NCI-H774 (cell line): ENCODE results near the gene DNAJC17.

ENCODE experiments used
- DNase-seq: peaks from one replicate; lab custom pipeline; 2025; lab: John Stamatoyannopoulos, UW

DNAJC17 gene

GRCh38 chr15:40766194-40766815, 41.0 kb downstream of the DNAJC17 start:
- no peak for DNase-seq

DNA sequence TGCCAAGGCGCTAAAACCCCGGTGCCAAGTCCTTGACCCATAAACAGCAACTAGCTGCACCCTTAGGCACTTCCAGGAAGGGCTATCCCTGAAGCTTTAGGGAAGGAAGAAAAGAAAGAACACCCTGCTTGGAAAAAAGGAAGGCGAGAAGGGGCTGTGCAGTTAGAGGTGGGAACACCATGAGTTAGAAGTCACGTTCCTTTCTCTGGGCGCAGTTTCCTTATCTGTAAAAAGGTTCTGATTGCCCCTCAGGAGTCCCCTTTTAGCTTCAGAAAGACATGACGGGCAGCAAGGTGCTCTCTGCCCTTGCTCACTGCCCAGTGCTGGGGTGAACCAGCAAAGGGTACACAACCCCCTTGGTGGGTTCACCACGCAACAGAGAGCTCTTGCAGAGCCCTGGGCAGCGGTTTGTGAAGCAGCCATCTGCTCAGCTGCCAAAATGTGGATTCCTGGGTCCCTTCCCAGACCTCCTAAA, 42.6 kb downstream of the DNAJC17 start:
- no peak for DNase-seq

DNA sequence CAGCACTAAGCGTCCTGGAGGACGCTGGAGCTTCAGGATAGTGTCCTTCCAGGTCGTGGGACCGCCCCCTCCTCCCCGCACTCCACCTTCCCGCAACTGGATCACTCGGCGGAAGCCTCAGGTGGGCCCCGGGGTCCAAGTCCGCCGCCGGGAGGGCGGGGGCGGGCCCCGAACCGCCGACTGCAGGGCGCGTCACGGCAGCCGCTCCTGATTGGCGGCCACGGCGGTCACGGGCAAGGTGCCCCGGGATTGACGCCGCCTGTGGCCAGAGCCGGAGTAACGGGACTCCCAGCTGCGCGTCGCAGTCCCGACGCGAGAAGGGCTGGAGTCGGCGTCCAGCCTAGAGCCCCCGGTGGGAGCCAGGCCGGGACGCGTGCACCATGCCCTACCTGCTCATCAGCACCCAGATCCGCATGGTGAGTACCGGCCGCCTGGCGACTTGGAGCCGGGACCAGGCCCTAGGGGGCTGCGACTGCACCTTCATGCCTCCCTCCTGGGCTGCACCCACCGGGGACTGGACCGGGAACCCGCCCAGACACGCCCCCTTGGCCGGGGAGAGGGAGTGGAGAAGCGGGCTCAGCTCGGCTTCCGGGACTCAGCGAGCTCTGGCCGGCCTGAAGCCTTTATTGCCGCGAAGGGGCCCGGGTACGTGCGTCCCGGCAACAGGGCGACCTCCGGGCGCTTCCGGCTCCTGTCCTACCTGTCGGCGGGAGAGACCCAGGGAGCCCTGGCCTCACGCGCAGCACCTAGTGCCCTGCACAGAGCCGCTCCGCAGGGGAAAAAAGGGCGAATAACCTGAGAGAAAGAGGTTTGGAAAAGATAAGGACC, 43.3 kb downstream of the DNAJC17 start, which contains the start of gene GCHFR:
TSS of gene GCHFR (plus strand) at position 268 of the 828 bp plus-strand sequence. CDS start at position 381, 113 bp downstream.
- DNase-seq: peak; percentile 73

DNA sequence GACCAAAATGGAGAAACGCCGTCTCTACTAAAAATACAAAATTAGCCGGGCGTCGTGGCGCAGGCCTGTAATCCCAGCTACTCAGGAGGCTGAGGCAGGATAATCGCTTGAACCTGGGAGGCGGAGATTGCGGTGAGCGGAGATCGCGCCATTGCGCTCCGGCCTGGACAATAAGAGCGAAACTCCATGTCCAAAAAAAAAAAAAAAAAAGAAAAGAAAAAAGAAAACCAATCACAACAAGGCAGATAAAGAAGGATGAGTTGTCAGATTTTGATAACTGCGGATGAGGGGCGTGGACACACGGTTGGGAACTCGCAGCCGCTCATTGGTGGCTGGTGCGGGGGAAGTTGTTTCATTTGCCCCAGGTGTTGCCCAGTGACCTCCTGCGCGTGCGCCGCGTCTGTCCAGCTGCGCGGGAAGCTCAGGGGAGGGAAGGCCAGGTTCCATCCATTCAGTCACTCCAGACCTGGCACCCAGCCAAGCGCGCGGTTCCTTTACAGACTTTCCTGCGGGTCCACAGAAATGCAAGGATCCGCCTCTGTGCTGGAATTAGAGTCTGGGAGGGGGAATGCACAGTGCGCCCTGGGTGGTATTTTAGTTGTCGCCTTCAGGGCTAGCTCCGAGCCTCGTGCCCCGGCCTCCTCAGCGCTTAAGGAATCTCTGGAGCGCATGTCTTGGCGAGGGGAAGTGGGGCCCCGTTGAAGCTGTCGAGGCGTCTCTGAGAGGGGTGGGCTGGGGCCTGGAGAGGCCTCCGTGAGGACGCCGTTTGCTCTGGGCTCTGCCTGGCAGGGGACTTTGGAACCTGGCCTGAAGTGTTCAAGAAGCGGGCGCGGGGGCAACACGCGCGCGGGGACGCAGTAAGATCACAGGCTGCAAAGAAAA, 44.1 kb downstream of the DNAJC17 start:
- peak; percentile 86 for DNase-seq

DNA sequence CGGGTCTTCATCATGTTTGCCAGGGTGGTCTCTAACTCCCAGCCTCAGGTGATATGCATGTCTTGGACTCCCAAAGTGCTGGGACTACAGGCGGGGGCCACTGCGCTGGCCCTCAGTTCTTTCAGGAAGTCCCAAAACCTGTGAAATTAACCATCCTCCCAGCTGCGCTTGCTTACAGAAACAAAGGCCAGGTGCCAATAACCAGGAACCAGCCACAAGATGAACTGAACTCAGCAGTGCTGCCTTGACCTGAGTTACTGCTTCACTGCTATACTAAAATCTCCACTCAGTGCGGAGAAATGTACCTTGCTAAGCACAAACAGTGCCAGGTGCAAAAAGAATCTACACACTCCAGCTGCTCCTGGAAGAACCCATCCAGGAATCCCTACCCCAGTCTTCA, 47.3 kb downstream of the DNAJC17 start:
- no peak for DNase-seq

DNA sequence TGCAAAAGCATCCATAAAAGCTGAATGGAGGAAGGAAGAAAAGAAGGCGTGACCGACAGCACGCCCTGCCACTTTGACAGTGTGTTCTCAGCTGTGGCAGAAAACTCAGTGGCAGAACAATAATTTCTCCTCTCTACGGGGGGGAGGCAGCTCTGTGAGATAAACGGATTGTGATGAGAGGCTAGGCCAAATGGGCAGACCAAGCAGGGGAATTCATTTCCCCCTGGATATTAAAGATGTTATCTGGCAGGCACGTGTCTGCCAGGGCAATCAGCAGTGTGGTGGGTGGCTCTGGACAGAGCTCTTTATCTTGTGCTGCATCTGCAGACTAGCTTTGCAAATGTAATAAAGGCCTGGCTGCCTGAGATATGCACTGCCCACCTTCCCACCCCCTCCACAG, 50.3 kb downstream of the DNAJC17 start:
- no peak for DNase-seq

DNA sequence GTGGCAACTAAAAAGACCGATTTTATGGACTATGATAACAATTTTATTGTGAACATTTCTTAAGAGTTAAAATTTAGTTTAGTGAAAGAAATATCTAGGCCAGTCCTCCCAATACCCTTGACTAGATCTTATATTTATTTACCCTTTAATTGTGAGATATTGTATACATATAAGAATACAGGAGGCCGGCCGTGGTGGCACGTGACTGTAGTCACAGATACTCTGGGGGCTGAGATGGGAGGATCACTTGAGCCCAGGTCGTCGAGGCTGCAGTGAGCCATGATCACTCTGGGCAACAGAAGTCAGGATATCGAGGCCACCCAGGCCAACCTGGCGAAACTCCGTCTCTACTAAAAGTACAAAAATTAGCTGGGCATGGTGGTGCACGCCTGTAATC, 51.5 kb downstream of the DNAJC17 start:
- no peak for DNase-seq

DNA sequence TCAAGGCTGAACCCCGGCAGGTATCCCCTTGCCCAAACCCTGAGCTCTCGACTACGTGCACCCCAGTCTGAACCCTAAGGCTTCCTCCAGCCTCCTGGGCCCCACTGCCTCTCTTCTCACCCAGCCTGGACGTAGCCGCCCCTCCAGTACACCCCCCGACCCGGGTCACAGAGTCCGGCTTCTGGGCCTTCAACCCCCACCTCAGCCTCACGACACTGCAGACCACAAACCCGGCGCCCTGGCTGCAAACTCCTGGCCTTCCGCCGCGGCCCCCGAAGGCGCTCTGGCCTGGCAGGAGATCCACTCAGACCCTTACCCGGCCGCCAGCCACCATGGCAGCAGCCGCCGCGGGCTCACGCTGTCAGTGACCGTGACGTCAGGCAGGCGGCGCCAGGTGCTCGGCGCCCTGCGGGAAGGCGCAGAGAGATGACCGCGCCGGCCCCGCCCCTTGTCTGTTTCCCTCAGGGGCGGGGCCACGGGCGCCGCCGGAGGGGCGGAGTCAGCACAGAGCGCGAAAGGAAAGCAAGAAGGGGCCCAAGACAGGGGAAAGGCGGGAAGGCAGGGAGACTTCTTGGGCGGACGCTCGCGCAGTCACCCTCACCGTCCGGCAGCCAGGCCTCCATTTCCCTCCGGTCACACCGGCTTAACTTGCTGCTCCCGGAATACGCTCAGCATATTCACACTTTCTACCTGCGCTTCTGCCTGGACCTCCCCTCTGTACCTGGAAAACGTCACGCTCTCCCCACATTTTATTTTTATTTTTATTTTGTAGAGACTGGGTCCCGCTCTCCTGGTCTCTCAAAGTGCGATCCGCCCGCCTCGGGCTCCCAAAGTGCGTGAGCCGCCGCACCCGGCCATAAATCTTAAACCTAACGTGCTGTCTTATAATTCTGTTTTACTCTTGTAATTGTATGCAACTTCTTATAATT, 52.1 kb downstream of the DNAJC17 start, which contains the start of gene RMDN3:
TSS of gene RMDN3 (minus strand) at position 372 of the 929 bp plus-strand sequence. CDS start 471 bp downstream, outside the sequence.
- peak; percentile 90 for DNase-seq

- no peak for DNase-seq
Measured at GRCh38 chr15:40754574-40754882, 52.7 kb downstream of the DNAJC17 start.

DNA sequence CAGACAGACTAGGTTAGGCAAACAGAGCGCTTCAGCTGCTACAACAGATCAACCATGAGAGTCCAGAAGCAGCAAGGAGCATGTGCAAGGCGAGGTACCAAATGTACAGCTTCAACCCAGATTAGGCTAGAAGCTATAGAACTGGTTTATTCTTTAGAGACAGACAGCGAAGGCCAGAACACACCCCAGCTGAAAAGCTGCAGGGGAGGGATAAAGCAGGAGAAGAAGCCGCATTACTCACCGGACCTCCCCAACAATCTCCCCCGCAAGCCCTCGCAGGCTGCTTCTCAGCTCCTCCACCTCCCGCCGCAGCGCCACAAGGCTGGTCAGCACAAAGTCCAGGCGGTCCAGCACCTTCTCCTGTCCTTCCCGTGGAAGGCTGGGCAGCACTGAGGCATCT, 55.5 kb downstream of the DNAJC17 start:
- DNase-seq: no peak

GRCh38 chr15:40750885-40751284, 56.4 kb downstream of the DNAJC17 start:
- DNase-seq: no peak

- no peak for DNase-seq
Measured at GRCh38 chr15:40749151-40749630, 58.1 kb downstream of the DNAJC17 start.

DNA sequence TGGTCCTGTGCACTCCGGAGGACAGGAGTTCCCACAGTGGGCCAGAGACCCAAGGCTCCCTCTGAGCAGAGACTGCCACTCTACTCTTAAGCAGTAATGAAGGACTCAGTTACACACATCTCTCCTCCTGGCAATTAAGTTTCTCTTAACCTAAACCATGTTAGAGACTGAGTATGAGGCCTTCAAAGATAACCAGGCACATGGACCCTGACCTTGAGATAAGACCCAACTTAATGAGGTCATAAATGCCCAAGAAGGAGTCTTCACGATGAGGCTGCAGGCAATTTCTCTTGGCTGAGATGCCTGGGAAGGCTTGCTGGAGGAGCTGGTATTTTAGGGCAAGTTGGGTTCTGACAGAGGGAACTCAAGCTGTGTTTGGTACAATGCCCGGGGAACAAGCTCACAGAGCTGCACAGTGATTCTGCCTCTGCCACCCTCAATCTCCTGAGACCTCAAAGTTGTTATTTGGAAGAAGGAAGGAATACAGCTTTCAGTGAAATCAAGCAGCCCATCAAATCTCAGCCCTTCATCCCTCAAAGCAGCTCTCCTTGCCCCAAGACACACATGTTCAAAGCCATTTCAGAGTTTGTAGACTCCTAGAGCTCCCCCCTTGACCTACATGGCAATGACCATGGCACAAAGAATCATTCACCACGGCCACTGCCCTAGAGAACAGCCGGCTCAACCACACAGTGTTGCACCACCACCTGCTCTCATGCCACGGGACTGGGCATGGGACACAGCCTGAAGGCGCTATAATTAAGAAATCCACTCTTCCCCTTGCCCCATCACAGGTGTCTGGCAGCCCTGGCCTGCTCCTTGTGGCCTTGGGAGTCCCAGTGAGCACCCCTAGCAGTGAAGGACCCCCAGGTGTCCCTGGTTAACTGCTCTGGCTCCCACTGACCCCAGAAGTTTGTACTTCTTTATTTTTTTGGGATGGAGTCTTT, 59.3 kb downstream of the DNAJC17 start:
- DNase-seq: no peak

GRCh38 chr15:40746916-40747418, 60.3 kb downstream of the DNAJC17 start:
- no peak for DNase-seq

DNA sequence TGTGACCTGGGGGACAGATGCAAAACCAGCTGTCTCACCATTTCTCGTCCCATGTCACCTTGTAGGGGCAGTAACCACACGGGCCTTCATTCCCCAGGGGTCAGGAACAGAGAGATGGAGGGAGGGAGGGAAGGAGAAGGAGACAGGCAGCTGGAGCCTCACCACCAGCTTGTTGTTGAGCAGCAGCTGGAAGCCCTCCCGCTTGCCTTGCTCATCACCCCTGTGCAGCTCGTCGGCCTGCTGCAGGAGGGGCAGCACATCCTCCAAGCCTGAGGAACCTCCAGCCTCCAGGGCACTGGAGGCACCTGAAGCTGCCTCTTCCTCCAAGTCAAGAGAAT, 62.5 kb downstream of the DNAJC17 start:
- no peak for DNase-seq

DNA sequence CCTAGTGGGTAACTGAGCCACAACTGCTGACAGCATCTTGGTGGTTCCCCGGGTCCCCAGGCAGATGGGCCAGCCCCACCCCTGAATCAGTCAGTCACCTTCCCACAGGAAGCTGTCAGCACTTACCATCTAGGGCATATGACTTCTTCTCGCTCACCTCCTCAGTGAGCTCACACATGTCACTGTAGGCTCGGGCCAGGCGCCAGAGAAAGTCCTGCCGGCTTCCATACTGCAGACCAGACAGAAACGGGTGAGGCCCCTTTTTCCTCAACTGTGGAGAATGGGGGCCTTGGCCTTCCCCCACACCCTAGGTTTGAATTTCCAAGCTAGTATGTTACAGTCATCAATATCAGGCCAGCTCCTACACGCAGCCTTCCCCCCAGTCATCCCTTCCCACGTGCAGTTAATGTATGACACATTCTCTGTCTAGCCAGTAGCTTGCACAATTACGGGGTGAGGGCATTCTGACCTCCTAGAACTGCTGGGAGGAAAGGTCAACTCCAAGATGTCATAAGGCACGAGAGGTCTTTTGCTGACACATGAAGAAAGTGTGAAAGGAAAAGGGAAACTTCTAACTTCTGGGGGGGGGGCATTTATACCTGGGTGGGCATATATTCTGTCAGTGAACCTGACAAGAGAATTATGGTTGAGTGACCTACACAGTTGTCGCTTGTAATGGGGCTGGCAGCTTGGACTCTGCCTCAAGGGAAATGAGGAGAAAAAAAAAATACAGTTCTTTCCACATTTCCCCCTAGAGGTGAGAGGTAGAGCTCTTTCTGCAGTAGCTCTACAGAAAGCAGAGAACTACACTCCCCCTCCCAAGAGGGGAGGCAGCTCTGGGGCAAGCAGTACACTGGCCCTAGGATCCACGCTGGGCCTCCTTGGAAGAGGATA, 63.1 kb downstream of the DNAJC17 start:
- no peak for DNase-seq

- no peak for DNase-seq
Measured at GRCh38 chr15:40743485-40743901, 63.8 kb downstream of the DNAJC17 start.

GRCh38 chr15:40739854-40740253, 67.4 kb downstream of the DNAJC17 start:
- DNase-seq: no peak

DNA sequence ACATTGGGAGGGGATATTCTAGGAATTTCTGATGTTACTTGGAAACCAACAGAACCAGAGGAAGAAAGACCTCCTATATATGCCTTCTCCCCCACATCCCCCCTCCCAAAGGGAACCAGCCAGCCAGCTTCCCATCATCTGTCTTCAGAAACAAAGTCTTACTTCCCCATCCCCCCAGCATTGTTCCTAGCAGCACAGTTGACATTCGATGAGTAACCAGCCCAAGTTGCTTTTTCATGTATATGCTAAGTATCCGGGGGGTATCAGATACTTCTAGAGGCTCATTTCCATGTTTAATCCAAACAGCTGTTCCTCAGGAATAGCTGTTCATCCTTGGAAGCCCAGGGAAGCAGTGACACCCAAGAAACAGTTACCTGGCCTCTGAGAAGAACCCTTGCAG, 68.2 kb downstream of the DNAJC17 start:
- DNase-seq: no peak
